ENCODE results near the gene FBXO17. TPM values are rescaled to one million over a fixed set of nuclear protein-coding genes. Genes with fewer than 3 reads are reported as not detected.

Gene FBXO17, protein sequence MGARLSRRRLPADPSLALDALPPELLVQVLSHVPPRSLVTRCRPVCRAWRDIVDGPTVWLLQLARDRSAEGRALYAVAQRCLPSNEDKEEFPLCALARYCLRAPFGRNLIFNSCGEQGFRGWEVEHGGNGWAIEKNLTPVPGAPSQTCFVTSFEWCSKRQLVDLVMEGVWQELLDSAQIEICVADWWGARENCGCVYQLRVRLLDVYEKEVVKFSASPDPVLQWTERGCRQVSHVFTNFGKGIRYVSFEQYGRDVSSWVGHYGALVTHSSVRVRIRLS
- 10 to 100 TPM; 31.9 to 59.6 (median 54.0) TPM for total RNA-seq

DNA sequence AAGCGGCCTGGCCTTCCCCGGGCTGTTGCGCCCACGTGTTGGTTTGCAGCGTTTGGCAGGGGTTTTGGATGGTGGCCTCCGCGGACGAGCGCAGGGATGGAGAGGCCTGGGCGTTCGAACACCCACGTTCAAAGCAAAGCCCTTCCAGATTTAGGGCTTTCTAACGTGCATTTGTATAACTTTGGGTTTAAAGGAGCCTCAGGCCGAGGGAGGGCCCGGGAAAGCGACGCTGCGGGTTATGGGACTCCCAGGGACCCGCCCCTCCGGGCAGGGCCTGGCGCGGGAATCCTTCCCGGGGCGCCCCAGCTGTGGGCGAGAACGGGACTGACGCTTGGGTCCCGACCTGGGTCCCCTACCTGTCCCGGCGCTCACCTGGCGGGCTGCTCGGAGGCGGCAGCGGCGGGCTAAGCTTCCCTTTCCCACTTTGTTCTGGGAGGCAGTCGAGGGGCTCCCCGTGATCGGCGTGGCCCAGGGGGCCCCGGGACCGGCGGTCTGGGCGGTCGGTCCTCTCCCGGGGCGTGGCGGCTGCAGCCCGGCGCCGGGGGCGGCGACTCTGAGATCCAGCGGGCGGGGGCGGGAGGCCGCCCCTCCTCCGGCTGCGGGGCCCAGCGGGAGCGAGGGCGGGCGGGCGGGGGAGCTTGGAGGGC is at the start of gene FBXO17:
Gene FBXO17 (minus strand): TSS at position 529 of the 647 bp plus-strand sequence. CDS start 25,423 bp downstream, outside the sequence.
- H3K4me1 ChIP-seq, result peaks cover 0 to 21% (median 0%) of the 10 kb centered on the region in 4 donors
- no peaks in the 10 kb centered on the region for H3K9me3 ChIP-seq
- H3K27me3 ChIP-seq, result no peaks in the 10 kb centered on the region
- H3K4me3 ChIP-seq, result peak within 1 kb of the TSS; percentile 55 to 76 (median 63)
- peak within 1 kb of the TSS; percentile 87 to 96 (median 90) for H3K27ac ChIP-seq
- peak; percentile 29 to 34 for DNase-seq (ENCODE audit: low spot score in 2 of 2)
- H3K36me3 ChIP-seq, result peaks cover 0 to 3% (median 0%) of the 10 kb centered on the region in 3 donors
- WGBS, 2 donors, result 1 to 10% methylated on average over 14 to 30 of the region's 63 CpGs
- TF ChIP-seq EP300 (IDR thresholded peaks at IDR 0.05) (peak in 1 of 2 donors; percentile 37), POLR2A (IDR thresholded peaks at IDR 0.05) (no peak)
- TF ChIP-seq, protein P1, sequence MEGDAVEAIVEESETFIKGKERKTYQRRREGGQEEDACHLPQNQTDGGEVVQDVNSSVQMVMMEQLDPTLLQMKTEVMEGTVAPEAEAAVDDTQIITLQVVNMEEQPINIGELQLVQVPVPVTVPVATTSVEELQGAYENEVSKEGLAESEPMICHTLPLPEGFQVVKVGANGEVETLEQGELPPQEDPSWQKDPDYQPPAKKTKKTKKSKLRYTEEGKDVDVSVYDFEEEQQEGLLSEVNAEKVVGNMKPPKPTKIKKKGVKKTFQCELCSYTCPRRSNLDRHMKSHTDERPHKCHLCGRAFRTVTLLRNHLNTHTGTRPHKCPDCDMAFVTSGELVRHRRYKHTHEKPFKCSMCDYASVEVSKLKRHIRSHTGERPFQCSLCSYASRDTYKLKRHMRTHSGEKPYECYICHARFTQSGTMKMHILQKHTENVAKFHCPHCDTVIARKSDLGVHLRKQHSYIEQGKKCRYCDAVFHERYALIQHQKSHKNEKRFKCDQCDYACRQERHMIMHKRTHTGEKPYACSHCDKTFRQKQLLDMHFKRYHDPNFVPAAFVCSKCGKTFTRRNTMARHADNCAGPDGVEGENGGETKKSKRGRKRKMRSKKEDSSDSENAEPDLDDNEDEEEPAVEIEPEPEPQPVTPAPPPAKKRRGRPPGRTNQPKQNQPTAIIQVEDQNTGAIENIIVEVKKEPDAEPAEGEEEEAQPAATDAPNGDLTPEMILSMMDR (IDR thresholded peaks at IDR 0.05), result peak in 1 of 5 experiments; percentile 10

DNA sequence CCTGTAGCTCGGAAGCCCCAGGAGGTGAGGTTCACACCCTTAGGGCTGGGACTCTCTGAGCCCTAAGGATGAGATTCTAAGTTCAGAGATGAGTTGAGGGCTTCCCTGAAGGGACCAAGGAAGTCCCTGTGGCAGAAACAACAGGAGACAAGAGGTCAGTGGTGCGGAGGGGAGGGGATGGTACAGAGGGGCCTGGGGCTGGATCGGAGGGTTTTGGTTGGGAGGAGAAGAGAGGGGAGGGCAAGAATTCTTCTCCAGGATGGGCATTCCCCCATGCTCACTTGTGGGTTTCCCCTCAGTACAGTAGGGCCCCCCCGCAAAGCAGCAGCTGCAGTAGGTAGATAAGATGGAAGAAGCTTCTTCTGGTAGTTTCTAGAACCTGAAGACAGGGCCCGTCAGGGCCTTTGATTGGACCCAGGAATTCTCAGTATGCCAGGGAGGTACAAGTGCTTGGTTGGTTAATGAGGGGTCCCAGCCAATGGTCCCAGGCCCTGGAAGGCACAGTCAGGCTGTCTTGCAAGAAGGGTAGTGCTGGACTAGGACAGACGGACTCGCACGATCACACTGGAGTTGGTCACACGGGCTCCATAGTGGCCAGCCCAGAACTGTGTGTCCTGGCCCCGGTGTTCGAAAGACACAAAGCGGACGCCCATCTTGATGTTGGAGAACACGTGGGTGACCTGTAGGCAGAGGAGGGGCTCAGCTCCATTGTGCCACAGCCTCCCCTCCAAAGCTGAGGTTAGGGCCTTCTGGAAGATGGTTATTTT is 49.5 kb upstream of the FBXO17 start:
- DNase-seq (ENCODE audit: low spot score in 2 of 2), result no peak
- TF ChIP-seq, protein P1 (IDR thresholded peaks at IDR 0.05), result no peak
- TF ChIP-seq POLR2A (IDR thresholded peaks at IDR 0.05) (no peak), EP300 (IDR thresholded peaks at IDR 0.05) (no peak)
- Histone ChIP-seq H3K36me3 (peaks cover 0 to 50% (median 0%) of the 10 kb centered on the region in 3 donors), H3K4me3 (no peak overlapping the region), H3K4me1 (no peaks in the 10 kb centered on the region), H3K9me3 (peaks cover 0 to under 1% (median 0%) of the 10 kb centered on the region in 4 donors), H3K27ac (no peak overlapping the region), H3K27me3 (no peaks in the 10 kb centered on the region)
- 91 to 92% methylated on average over 14 of the region's 14 CpGs for WGBS, 2 donors

DNA sequence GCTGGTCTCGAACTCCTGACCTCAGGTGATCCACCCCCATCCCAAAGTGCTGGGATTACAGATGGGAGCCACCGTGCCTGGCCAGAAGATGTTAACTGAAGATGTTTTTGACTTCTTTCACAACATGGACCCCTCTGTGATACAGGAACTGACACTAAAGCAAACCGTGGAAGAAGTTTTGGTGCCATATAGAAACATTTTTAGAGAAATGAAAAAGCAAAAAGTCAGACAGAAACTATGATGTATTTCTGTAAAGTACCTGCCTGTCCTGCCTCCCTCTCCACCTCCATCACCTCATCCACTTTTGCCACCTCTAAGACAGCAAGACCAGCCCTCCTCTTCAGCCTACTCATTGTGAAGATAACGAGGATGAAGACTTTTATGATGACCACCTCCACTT is 45.5 kb upstream of the FBXO17 start:
- no peak for DNase-seq (ENCODE audit: low spot score in 2 of 2)
- Histone ChIP-seq H3K9me3 (peaks cover 0 to 3% (median 0%) of the 10 kb centered on the region in 4 donors), H3K4me1 (no peaks in the 10 kb centered on the region), H3K4me3 (no peak overlapping the region), H3K27ac (no peak overlapping the region), H3K36me3 (peaks cover 0 to 30% (median 0%) of the 10 kb centered on the region in 3 donors), H3K27me3 (no peaks in the 10 kb centered on the region)
- 81 to 82% methylated on average over 4 of the region's 4 CpGs for WGBS, 2 donors
- no peak for TF ChIP-seq EP300 (IDR thresholded peaks at IDR 0.05)
- TF ChIP-seq POLR2A (IDR thresholded peaks at IDR 0.05), result no peak
- TF ChIP-seq, protein P1 (IDR thresholded peaks at IDR 0.05), result no peak

DNA sequence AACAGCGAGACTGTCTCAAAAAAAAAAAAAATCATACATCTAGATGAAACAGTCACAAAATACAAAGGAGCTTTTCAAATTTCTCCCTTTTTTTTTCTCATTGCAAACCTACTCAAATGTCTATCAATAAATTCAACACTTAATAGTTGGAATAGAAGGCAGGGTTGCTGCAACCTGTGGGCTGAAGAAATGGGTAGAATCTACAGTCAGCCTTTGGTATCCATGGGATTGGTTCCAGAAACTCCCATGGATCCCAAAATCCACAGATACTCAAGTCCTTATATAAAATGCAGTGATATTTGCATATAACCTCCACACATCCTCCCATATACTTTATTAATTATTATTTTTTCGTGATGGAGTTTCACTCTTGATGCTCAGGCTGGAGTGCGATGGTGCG is 42.1 kb upstream of the FBXO17 start:
- 85 to 87% methylated on average over 4 of the region's 4 CpGs for WGBS, 2 donors

More for the DNA sequence above, 42.1 kb upstream of the FBXO17 start:
- H3K27ac ChIP-seq, result no peak overlapping the region
- H3K27me3 ChIP-seq, result no peaks in the 10 kb centered on the region
- peaks cover 0 to 32% (median 0%) of the 10 kb centered on the region in 3 donors for H3K36me3 ChIP-seq
- H3K9me3 ChIP-seq, result peaks cover 0 to 3% (median 0%) of the 10 kb centered on the region in 4 donors
- no peak for TF ChIP-seq POLR2A (IDR thresholded peaks at IDR 0.05)
- TF ChIP-seq, protein P1 (IDR thresholded peaks at IDR 0.05), result no peak
- TF ChIP-seq EP300 (IDR thresholded peaks at IDR 0.05), result no peak
- no peak for DNase-seq (ENCODE audit: low spot score in 2 of 2)
- H3K4me1 ChIP-seq, result no peaks in the 10 kb centered on the region
- no peak overlapping the region for H3K4me3 ChIP-seq
